Muscle layer of duodenum (tissue), 2 donors: ENCODE data around the gene SLC25A12.

ENCODE experiments used
- H3K27ac ChIP-seq: one replicate; pipeline ENCODE4 v1.7.0; 2013; ENCODE audit warnings: mild to moderate bottlenecking, low read length
- H3K27me3 ChIP-seq: one replicate; pipeline ENCODE4 v1.7.0; 2013; ENCODE audit warnings: low read depth, mild to moderate bottlenecking, control low read depth, low read length
- H3K36me3 ChIP-seq, 2 donors: one replicate each; pipeline ENCODE4 v1.7.0; 2013; ENCODE audit warnings: low read length in 2 of 2, control low read depth in 1 of 2, mild to moderate bottlenecking in 1 of 2; ENCODE audit not compliant: insufficient read depth in 2 of 2, control insufficient read depth in 1 of 2
- H3K4me1 ChIP-seq, 2 donors: one replicate each; pipeline ENCODE4 v1.7.0; 2013; ENCODE audit warnings: low read length in 2 of 2, mild to moderate bottlenecking in 2 of 2, control low read depth in 1 of 2, moderate library complexity in 1 of 2; ENCODE audit not compliant: insufficient read depth in 2 of 2, control insufficient read depth in 1 of 2
- H3K4me3 ChIP-seq, 2 donors: one replicate each; pipeline ENCODE4 v1.7.0; 2013; ENCODE audit warnings: low read length in 2 of 2, low read depth in 1 of 2, mild to moderate bottlenecking in 1 of 2
- H3K9me3 ChIP-seq, 2 donors: one replicate each; pipeline ENCODE4 v1.7.0; 2013; ENCODE audit warnings: low read length in 2 of 2, control low read depth in 1 of 2, mild to moderate bottlenecking in 1 of 2; ENCODE audit not compliant: control insufficient read depth in 1 of 2
- donor health status: healthy.

SLC25A12 gene

DNA sequence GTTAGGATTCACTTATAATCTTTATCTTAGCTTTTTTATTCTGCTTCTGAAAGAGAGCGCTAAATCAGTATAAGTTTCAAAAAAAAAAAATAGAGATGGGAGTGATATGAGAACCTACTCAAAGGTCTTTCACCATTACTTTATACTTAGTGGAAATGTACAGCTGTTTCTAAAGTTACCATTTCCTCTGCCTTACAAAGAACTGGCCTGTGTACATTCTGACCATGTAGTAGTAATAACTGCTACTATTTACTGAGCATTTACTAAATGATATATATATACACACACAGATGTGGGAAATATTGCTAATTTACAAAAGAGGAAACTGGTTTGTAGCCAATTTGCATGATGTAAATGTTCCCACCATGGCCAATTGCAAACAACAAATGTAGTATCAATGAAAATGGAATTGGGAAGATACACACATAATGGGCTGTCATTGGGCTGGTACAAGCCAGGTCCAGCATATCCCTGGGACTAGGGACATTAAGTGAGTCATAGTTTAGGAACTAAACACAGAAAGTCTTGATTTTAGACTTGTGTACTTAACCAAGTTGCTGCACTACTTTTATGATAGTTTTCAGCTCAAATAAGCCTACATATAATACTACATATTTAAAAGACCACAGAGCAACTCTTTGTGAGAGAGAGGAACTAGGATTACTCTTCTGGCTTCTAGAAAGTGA lies 139.6 kb downstream of the SLC25A12 start:
- Histone ChIP-seq H3K36me3 (peaks cover 25 to 28% of the 10 kb centered on the region in 2 donors), H3K27me3 (no peaks in the 10 kb centered on the region), H3K4me1 (no peaks in the 10 kb centered on the region), H3K27ac (no peak overlapping the region), H3K9me3 (no peaks in the 10 kb centered on the region), H3K4me3 (no peak overlapping the region)

DNA sequence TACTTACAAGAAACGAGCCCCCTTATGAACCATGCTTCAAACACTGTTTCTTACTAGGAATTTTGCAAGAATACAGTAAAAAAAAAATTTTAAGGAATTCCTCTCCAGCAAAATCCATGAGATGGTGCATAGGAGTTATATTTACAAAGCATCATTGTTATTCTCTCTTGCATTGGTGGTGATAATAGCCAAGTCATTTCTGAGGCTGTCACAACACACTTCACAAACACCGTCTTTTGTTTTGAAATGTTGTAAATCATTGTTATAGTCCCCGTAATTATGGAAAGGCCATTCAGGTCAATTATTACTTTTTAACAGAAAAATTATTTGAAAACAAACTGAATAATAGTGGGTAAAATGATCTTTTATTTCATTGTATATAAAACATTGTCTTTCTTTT lies 146.7 kb downstream of the SLC25A12 start:
- no peaks in the 10 kb centered on the region for H3K27me3 ChIP-seq
- no peak overlapping the region for H3K27ac ChIP-seq
- H3K4me3 ChIP-seq: no peak overlapping the region
- peaks cover 52 to 53% of the 10 kb centered on the region in 2 donors for H3K36me3 ChIP-seq
- no peaks in the 10 kb centered on the region for H3K4me1 ChIP-seq
- H3K9me3 ChIP-seq: no peaks in the 10 kb centered on the region

DNA sequence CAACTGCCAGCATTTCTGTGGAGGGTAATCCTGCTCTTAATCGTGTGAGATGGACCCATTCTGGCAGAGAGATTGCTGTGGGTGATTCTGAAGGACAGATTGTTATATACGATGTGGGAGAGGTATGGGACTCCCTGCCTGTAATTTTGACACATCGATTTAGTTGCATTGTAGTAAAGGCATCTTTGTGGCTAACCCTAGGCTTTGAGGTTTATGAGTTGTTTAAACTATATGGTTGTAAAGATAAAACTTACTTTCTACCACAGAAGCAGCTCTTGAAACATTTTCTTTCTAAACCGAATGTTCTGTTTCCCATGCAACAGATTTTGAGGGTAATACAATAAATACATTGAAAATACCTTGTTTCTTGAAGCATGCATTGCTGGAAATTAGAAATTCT lies 148.2 kb downstream of the SLC25A12 start:
- Histone ChIP-seq H3K4me1 (no peaks in the 10 kb centered on the region), H3K27ac (no peak overlapping the region), H3K9me3 (no peaks in the 10 kb centered on the region), H3K36me3 (peaks cover 37 to 46% of the 10 kb centered on the region in 2 donors), H3K4me3 (no peak overlapping the region), H3K27me3 (no peaks in the 10 kb centered on the region)

DNA sequence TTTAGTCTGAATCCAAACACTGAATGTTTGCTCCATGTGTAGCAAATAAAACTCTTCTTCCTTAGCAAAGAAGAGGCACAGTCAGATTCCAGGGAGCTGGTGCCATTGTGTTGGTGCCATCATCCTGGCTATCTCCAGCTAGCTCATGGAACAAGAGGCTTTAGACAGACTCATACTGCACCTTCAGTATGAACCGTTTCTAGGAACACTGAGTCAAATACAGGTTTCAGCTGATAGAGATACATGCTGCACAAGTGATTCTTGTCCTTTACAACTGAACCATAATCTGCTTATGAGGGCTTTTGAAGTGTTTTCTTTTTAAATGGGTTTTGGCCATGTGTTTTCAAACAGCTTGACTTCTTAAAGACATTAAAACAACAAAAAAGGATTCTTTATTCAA lies 148.9 kb downstream of the SLC25A12 start:
- no peaks in the 10 kb centered on the region for H3K9me3 ChIP-seq
- H3K36me3 ChIP-seq: peaks cover 42 to 44% of the 10 kb centered on the region in 2 donors
- no peak overlapping the region for H3K27ac ChIP-seq
- no peaks in the 10 kb centered on the region for H3K4me1 ChIP-seq
- no peaks in the 10 kb centered on the region for H3K27me3 ChIP-seq
- H3K4me3 ChIP-seq: no peak overlapping the region

DNA sequence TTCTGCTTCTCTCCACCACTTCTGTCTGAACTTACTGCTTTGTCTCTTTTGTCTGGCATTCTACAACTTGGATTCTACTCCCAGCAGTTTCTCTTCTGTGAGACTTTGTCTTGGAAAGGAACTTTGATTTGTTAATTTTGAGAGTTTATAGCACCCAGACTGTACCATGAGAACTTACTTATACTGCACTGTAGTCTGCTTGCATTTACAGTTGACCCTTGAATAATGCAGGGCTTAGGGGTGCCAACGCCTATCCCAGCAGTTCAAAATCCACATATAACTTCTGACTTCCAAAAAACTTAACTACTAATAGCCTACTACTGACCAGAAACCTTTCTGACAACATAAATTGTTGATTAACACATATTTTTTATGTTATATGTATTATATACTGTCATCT lies 151.3 kb downstream of the SLC25A12 start:
- Histone ChIP-seq H3K4me1 (no peaks in the 10 kb centered on the region), H3K4me3 (no peak overlapping the region), H3K27me3 (no peaks in the 10 kb centered on the region), H3K36me3 (peaks cover 35 to 44% of the 10 kb centered on the region in 2 donors), H3K9me3 (no peaks in the 10 kb centered on the region), H3K27ac (no peak overlapping the region)

DNA sequence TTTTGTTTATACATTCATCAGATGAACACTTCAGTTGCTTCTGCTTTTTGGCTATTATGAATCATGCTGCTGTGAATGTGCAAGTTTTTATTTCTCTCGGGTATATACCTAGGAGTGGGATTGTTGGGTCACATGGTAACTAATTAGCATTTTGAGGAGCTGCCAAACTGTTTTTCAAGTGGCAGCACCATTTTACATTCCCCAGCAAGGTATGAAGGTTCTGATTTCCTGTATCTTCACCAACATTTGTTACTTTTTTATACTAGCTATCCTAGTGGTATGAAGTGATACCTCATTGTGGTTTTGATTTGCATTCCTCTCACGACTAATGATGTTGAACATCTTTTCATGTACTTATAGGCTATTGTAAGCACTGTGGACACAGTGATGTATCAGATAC lies 152.9 kb downstream of the SLC25A12 start:
- H3K4me3 ChIP-seq: no peak overlapping the region
- no peak overlapping the region for H3K27ac ChIP-seq
- no peaks in the 10 kb centered on the region for H3K27me3 ChIP-seq
- H3K36me3 ChIP-seq: peaks cover 35 to 49% of the 10 kb centered on the region in 2 donors
- peaks cover 0 to 1% of the 10 kb centered on the region in 2 donors for H3K4me1 ChIP-seq
- H3K9me3 ChIP-seq: no peaks in the 10 kb centered on the region

DNA sequence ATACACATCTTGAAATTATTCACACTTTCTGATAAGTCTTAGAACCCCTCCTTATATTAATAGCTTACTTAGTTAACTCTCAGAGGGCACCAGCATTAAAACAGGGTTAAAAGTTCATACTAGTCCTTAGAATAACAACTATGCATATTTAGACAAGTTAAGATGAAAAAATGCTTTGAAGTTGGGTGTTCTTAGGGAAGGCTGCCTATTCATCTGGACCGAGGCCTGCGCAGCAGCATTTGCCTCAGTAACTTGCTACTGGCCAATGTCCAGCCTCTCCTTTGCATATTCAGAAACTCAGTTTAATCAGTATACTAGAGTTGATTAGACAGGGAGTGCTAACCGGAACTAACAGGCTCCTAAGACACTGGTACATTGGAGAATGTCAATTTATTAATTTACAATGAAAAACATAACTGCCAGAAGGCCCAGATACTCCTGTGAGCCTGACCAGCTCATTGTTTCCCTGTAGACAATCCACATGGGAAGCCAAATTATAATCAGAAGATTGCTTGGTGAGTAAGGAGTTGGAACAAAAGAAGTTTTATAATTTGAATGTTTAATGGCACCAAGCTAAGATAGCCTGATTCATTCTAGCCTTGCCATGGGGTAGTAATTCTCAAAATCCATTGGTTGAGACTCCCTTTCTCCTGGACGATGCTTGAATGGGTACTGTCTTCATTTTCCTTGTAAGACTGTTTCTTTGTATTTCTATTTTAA lies 157.9 kb downstream of the SLC25A12 start:
- Histone ChIP-seq H3K36me3 (peaks cover 40 to 69% of the 10 kb centered on the region in 2 donors), H3K27ac (no peak overlapping the region)

More for the DNA sequence above, 157.9 kb downstream of the SLC25A12 start:
- H3K4me3 ChIP-seq: no peak overlapping the region
- no peaks in the 10 kb centered on the region for H3K27me3 ChIP-seq
- H3K9me3 ChIP-seq: no peaks in the 10 kb centered on the region
- H3K4me1 ChIP-seq: peaks cover 0 to 6% of the 10 kb centered on the region in 2 donors
